GM12801 (cell line): ENCODE results near the gene PTPRK.

Source experiments
- TF ChIP-seq, protein P1 (sequence below): IDR thresholded peaks from one replicate; pipeline ENCODE4 v1.5.1; 2011; ENCODE audit warnings: control low read depth; ENCODE audit not compliant: insufficient read length; ENCODE audit errors: extremely low read depth

Gene PTPRK

DNA sequence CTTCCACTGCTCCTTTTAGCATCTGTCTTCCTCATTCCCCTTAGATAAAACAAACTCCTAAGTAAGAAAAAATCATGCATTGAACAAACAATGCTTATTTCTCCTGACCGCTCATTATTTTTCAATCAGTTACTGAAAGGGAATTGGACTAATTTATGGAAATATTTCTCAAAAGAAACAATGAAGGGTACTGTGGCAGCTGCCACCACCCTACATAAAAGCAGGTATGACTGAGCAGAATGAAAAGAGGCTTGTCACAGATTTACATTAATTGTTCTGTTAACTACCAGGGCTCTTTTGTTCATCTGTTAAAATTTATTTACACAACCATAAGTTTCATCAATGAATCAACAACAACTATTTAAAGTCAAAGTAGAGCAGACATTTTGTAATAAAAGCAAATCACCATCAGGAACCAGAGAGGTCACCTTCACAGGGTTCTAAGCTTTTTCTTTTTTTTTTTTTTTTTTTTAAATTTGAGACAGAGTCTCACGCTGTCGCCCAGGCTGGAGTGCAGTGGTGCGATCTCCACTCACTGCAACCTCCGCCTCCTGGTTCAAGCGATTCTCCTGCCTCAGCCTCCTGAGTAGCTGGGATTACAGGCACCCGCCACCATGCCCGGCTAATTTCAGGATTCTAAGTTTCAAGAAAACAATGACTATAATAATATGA, 204.0 kb downstream of the PTPRK start:
- TF ChIP-seq, protein P1, sequence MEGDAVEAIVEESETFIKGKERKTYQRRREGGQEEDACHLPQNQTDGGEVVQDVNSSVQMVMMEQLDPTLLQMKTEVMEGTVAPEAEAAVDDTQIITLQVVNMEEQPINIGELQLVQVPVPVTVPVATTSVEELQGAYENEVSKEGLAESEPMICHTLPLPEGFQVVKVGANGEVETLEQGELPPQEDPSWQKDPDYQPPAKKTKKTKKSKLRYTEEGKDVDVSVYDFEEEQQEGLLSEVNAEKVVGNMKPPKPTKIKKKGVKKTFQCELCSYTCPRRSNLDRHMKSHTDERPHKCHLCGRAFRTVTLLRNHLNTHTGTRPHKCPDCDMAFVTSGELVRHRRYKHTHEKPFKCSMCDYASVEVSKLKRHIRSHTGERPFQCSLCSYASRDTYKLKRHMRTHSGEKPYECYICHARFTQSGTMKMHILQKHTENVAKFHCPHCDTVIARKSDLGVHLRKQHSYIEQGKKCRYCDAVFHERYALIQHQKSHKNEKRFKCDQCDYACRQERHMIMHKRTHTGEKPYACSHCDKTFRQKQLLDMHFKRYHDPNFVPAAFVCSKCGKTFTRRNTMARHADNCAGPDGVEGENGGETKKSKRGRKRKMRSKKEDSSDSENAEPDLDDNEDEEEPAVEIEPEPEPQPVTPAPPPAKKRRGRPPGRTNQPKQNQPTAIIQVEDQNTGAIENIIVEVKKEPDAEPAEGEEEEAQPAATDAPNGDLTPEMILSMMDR = no peak

DNA sequence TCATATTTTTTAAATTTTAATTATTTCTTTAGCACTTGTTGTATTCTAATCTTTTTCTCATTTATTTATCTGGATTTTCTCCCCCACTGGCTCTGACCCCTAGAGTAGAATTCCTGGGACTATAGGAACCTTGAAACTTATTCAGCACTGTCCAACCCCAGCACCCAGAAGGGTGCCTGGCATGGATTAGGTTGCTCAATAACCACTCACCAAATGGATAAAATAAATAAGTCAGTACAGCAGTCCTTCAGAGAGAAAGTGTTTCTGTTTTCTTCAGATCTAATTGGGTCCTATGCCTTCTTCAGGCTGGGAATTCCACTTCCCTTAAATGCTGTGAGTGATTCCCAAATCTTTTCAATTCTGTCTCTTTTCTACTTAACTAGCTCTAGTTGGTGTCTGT, 206.2 kb downstream of the PTPRK start:
- TF ChIP-seq, protein P1 = no peak

DNA sequence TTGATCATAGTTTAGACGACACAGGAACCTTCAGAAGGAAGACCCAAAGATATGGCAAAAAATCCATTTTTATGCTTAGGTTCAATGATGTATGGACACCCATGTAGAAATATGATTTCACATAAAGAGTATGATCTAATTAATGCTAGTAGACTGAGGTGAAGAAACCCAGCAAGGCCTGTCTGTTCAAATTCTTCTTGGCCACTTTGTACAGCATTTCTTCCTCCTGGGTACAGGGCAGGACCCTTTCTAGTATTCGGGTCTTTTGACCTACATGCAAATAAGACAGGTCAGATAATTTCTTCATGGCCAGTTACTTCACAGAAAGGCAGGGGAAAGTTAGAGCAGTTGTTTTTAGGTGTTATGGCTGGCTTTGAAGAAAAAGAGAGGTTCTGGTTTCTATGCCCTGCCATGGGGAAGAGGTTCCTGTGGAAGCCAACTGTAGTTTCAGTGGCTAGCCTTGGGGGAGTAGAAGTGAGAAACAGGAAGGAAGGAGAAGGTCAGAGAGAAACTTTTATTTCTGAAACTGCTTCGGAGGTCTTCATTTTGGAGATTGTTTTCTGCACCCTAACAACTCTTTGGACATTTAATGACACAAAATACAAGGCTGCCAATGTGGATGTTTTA, 208.3 kb downstream of the PTPRK start:
- TF ChIP-seq, protein P1 = no peak

DNA sequence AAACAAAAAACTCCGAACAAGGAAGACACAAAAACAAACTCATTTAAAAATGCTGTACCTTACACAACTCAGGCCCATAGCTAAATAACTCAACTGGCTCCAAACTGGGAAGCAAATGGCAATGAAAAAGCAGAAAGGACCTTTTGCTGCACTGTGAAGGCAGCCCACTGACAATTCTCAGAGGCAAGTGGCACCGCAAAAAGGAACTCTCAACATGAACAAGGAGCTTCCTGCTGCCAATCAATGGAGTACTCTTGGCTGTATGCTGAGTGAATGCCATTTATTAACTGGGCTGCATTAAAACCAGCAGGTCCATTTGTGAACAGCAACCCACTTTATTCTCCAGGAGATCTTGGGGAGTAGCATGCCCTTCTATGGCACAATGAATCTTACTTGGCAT, 209.9 kb downstream of the PTPRK start:
- TF ChIP-seq, protein P1 = no peak

DNA sequence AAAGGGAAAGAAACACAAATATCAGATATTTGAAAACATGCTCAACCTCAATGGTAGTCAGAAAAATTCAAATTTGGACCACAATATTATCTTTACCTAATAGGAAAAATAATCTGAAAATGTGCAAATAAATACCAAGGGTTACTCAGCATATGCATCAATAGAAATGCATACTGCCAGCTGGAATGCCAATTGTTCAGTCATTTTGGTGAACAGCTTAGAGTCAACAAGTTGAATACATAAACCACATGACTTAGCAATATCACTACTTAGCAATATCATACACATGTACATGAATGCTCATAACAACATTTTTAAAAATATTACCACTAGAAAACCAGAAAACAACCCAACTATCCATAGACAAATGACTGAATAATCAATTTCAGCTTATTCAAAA, 212.7 kb downstream of the PTPRK start:
- TF ChIP-seq, protein P1 = no peak

DNA sequence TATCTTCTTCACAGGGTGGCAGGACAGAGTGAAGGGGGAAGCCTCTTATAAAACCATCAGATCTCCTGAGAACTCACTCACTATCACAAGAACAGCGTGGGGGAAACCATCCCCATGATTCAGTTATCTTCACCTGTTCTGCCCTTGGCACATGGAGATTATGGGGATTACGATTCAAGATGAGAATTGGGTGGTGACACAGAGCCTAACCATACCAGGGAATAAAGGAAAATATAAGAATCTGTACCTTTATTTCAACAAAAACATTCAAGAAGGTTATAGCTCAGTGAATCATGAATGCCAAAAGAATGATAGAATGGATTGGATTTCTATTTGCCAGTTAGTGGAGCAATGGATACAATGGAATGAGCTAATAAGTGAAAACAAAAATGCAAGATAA, 214.4 kb downstream of the PTPRK start:
- TF ChIP-seq, protein P1 = no peak

DNA sequence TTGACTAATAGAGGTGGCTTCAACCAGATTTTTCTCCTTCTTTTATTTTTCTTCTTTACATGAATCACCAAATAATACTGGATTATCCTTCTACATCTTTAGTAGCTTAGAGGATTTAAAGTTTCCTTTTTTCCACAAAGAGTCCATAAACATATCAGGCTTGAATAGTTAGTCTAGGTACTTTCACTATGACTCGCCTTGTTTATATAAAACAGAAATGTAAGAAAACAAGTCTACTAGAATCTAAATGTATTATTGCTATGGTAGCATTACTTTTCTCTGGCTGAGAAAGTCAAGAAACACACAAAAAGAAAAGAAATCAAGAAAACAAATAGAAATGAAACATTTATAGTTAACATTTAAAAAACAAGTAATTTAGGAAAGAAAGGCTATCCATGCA, 215.2 kb downstream of the PTPRK start:
- TF ChIP-seq, protein P1 = no peak
